Measurements from ENCODE around the gene ALKAL2. TPM values are rescaled to one million over a fixed set of nuclear protein-coding genes. Genes with fewer than 3 reads are reported as not detected.

Gene ALKAL2
- total and polyA plus RNA-seq, 9 of the 15 experiments (the other 6 are each of a cell fraction or from before 2014, with no cell fraction given): not detected

DNA sequence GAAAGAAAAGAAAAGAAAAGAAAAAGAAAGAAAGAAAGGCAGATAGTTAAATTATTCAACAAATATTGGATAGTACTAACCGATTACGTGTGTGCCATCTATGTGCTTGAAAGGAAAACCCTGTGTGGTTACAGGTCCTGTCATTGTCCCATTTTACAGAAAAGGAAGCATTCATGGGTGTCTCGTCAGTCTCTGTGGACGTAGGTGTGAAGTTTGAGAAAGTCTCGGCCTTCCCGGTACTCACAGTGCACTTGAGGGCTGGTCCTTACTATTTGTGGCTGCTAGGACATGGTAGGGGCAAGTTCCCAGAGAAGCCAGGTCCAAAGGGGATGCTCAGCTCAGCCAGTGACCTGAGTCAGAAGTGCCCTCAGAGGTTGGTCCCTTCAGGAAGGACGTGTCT lies 43.3 kb downstream of the ALKAL2 start (continued):
- TF ChIP-seq RBM14 (IDR thresholded peaks at IDR 0.05; ENCODE audit: borderline replicate concordance, insufficient read depth, low read depth, low read length): no peak

DNA sequence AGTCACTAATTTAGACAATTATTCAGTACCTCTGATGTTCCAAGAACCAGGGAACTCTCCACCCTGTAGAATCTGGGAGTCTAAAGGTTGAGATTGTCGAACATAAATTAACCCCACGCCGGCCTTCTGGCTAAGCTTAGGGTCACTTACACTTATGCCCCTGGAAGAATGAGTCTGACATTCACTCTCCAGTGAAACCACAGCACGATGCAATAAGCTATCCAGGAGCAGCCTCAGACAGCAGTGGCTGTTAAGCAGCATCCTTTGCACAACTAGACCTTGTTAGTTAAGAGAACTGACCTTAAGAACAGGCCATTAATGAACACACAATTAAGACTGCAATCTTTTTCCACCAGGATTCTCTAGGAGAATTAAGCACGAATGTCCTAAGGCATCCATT lies 49.0 kb downstream of the ALKAL2 start:
- POLR2A ChIA-PET: no interaction called here
- CTCF ChIA-PET (ENCODE audit: low intra/inter-chr PET ratio): no interaction called here
- no TSS peak for BruUV-seq (replicated peaks)
- no peak overlapping the region for H3K27ac ChIP-seq (ENCODE audit: extremely low read depth, low read depth, low read length)
- H3K79me2 ChIP-seq (ENCODE audit: control insufficient read depth, insufficient read depth, low read length): no peaks in the 10 kb centered on the region
- no peaks in the 10 kb centered on the region for H3K9me1 ChIP-seq (ENCODE audit: control insufficient read depth, insufficient read depth, low read length)
- ATAC-seq (no peak), DNase-seq (ENCODE audit: extremely low read depth in 1 of 4, low spot score in 3 of 4) (no peak), FAIRE-seq (no peak)
- no peak overlapping the region for H3K4me2 ChIP-seq (ENCODE audit: insufficient read depth, low read length)
- TF ChIP-seq SIX5 (IDR thresholded peaks at IDR 0.05; ENCODE audit: borderline replicate concordance in 1 of 2, insufficient read depth in 1 of 2, low read depth in 1 of 2, low read length in 2 of 2) (no peak), ZNF766 (CRISPR knock-in tag; conservative IDR thresholded peaks at IDR 0.05) (no peak)
- in situ Hi-C loops (cut with MboI) (no loop called here), intact Hi-C loops (cut with micrococcal nuclease) (no loop called here)
- no peaks in the 10 kb centered on the region for H4K20me1 ChIP-seq (replicated peaks; ENCODE audit: control insufficient read depth, insufficient read depth, low read length)
- no peak overlapping the region for H3K4me3 ChIP-seq
- no peaks in the 10 kb centered on the region for H3K9me3 ChIP-seq (replicated peaks; ENCODE audit: control insufficient read depth, insufficient read depth, low read depth, low read length)
- no peak overlapping the region for H2AFZ ChIP-seq (ENCODE audit: low read depth, low read length)
- 0% methylated on average over 5 of the region's 5 CpGs for WGBS (ENCODE audit: insufficient coverage, low coverage, missing lambda C conversion rate)
- H3K27me3 ChIP-seq (ENCODE audit: control insufficient read depth in 2 of 2, insufficient read depth in 2 of 2, low read length in 2 of 2): peaks cover 0 to 5% of the 10 kb centered on the region in 2 experiments; a peak in 1 of 5 replicates
- no peaks in the 10 kb centered on the region for H3K4me1 ChIP-seq (replicated peaks in 1 of 2; ENCODE audit: control insufficient read depth in 2 of 2, insufficient read depth in 2 of 2, low read length in 2 of 2)
- no peaks in the 10 kb centered on the region for H3K36me3 ChIP-seq (ENCODE audit: control insufficient read depth, insufficient read depth, low read length)
- no peak overlapping the region for H3K9ac ChIP-seq (ENCODE audit: insufficient read depth in 1 of 2, low read depth in 2 of 2, low read length in 2 of 2)

DNA sequence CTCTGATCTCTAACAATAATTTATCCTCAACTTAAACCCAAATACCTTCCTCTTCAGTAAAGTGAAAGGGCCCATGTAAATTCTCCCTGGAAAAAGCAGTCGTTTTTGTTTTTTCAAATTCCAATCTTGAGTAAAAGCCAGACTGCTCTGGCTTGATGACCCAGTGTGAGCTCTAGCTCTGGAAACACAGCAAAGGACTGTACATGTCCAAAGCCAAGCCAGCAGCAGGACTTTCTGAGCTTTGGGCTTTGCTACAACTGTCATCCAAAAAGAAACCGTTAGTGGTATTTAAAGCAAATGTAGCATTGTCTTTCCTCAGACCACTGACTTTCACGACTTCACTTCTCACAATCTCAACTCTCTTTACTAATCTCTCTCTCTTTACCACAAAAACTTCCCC lies 49.5 kb downstream of the ALKAL2 start:
- POLR2A ChIA-PET: interaction anchor here (0.7 kb wide), 1 partner anchor 18 kb away, joined by 3 read pairs; no protein-coding TSS in a partner anchor
- in situ Hi-C loops (cut with MboI): no loop called here
- no peak for DNase-seq (ENCODE audit: extremely low read depth in 1 of 4, low spot score in 3 of 4)
- H2AFZ ChIP-seq (ENCODE audit: low read depth, low read length): no peak overlapping the region
- H3K4me1 ChIP-seq (replicated peaks in 1 of 2; ENCODE audit: control insufficient read depth in 2 of 2, insufficient read depth in 2 of 2, low read length in 2 of 2): no peaks in the 10 kb centered on the region
- CTCF ChIA-PET (ENCODE audit: low intra/inter-chr PET ratio): no interaction called here
- H3K4me2 ChIP-seq (ENCODE audit: insufficient read depth, low read length): no peak overlapping the region
- H3K79me2 ChIP-seq (ENCODE audit: control insufficient read depth, insufficient read depth, low read length): no peaks in the 10 kb centered on the region
- H4K20me1 ChIP-seq (replicated peaks; ENCODE audit: control insufficient read depth, insufficient read depth, low read length): no peaks in the 10 kb centered on the region
- H3K9me3 ChIP-seq (replicated peaks; ENCODE audit: control insufficient read depth, insufficient read depth, low read depth, low read length): no peaks in the 10 kb centered on the region
- H3K27ac ChIP-seq (ENCODE audit: extremely low read depth, low read depth, low read length): no peak overlapping the region
- no peak for FAIRE-seq
- no peak overlapping the region for H3K4me3 ChIP-seq
- WGBS (ENCODE audit: insufficient coverage, low coverage, missing lambda C conversion rate): 0% methylated on average over 3 of the region's 3 CpGs
- no peaks in the 10 kb centered on the region for H3K36me3 ChIP-seq (ENCODE audit: control insufficient read depth, insufficient read depth, low read length)
- intact Hi-C loops (cut with micrococcal nuclease): no loop called here
- H3K27me3 ChIP-seq (ENCODE audit: control insufficient read depth in 2 of 2, insufficient read depth in 2 of 2, low read length in 2 of 2): peaks cover 0 to 5% of the 10 kb centered on the region in 2 experiments; a peak in 1 of 5 replicates
- no peaks in the 10 kb centered on the region for H3K9me1 ChIP-seq (ENCODE audit: control insufficient read depth, insufficient read depth, low read length)
- ATAC-seq: no peak
- no peak for TF ChIP-seq ZNF79 (CRISPR knock-in tag; IDR thresholded peaks at IDR 0.05; ENCODE audit: low read depth)
- TF ChIP-seq SREBF1 (IDR thresholded peaks at IDR 0.05; ENCODE audit: borderline replicate concordance, low read depth, low read length): no peak
- TF ChIP-seq COPS2 (conservative IDR thresholded peaks at IDR 0.05): no peak
- TF ChIP-seq KDM4B (IDR thresholded peaks at IDR 0.05; ENCODE audit: borderline replicate concordance in 2 of 2, low read depth in 1 of 2): no peak
- TF ChIP-seq, protein P1, sequence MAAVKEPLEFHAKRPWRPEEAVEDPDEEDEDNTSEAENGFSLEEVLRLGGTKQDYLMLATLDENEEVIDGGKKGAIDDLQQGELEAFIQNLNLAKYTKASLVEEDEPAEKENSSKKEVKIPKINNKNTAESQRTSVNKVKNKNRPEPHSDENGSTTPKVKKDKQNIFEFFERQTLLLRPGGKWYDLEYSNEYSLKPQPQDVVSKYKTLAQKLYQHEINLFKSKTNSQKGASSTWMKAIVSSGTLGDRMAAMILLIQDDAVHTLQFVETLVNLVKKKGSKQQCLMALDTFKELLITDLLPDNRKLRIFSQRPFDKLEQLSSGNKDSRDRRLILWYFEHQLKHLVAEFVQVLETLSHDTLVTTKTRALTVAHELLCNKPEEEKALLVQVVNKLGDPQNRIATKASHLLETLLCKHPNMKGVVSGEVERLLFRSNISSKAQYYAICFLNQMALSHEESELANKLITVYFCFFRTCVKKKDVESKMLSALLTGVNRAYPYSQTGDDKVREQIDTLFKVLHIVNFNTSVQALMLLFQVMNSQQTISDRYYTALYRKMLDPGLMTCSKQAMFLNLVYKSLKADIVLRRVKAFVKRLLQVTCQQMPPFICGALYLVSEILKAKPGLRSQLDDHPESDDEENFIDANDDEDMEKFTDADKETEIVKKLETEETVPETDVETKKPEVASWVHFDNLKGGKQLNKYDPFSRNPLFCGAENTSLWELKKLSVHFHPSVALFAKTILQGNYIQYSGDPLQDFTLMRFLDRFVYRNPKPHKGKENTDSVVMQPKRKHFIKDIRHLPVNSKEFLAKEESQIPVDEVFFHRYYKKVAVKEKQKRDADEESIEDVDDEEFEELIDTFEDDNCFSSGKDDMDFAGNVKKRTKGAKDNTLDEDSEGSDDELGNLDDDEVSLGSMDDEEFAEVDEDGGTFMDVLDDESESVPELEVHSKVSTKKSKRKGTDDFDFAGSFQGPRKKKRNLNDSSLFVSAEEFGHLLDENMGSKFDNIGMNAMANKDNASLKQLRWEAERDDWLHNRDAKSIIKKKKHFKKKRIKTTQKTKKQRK (IDR thresholded peaks at IDR 0.05; ENCODE audit: borderline replicate concordance, low read depth, low read length): no peak
- TF ChIP-seq CHD2 (IDR thresholded peaks at IDR 0.05; ENCODE audit: low read depth, low read length): no peak
- TF ChIP-seq ARID2 (IDR thresholded peaks at IDR 0.05): no peak
- H3K9ac ChIP-seq (ENCODE audit: insufficient read depth in 1 of 2, low read depth in 2 of 2, low read length in 2 of 2): no peak overlapping the region
- no TSS peak for BruUV-seq (replicated peaks)
